H9 (cell line): Measurements from ENCODE around the gene EIF3CL. TPM values are rescaled to one million over a fixed set of nuclear protein-coding genes. Genes with fewer than 3 reads are reported as not detected.
"Not testable (repeated sequence)": the region's sequence is repeated elsewhere in the genome, so short reads cannot be mapped to it uniquely, and the experiment has no call there.

ENCODE experiments used
- DNase-seq: peaks from one replicate; pipeline ENCODE4 v3.0.0-alpha.2; 2017
- H2AFZ ChIP-seq: one replicate; pipeline ENCODE4 v1.6.1; 2013; ENCODE audit warnings: mild to moderate bottlenecking, low read length, control low read depth, moderate library complexity
- H2AK5ac ChIP-seq: 2 replicates; pipeline ENCODE4 v1.6.1; 2013; ENCODE audit warnings: low read length, control low read depth, mixed read lengths; ENCODE audit not compliant: insufficient read length
- H2BK120ac ChIP-seq: one replicate; pipeline ENCODE4 v1.6.1; 2013; ENCODE audit warnings: low read depth, mild to moderate bottlenecking, low read length, control low read depth, inconsistent platforms; ENCODE audit not compliant: poor library complexity, severe bottlenecking
- H2BK12ac ChIP-seq: 2 replicates; pipeline ENCODE4 v1.6.1; 2013; ENCODE audit warnings: low read length, control low read depth, mixed read lengths, low read depth; ENCODE audit not compliant: insufficient read length
- H2BK15ac ChIP-seq: 2 replicates; pipeline ENCODE4 v1.6.1; 2013; ENCODE audit warnings: low read depth, low read length, control low read depth
- H2BK20ac ChIP-seq: one replicate; pipeline ENCODE4 v1.6.1; 2013; ENCODE audit warnings: low read depth, mild to moderate bottlenecking, low read length, control low read depth, inconsistent platforms; ENCODE audit not compliant: poor library complexity, severe bottlenecking
- H2BK5ac ChIP-seq: 2 replicates; pipeline ENCODE4 v1.6.1; 2013; ENCODE audit warnings: low read length, control low read depth, mixed read lengths; ENCODE audit not compliant: insufficient read length
- H3K14ac ChIP-seq: 2 replicates; pipeline ENCODE4 v1.6.1; 2013; ENCODE audit warnings: low read length, control low read depth; ENCODE audit not compliant: insufficient read depth
- H3K18ac ChIP-seq: 2 replicates; pipeline ENCODE4 v1.6.1; 2013; ENCODE audit warnings: low read depth, mild to moderate bottlenecking, mixed read lengths, low read length, control low read depth; ENCODE audit not compliant: insufficient read length
- H3K23ac ChIP-seq: 2 replicates; pipeline ENCODE4 v1.6.1; 2013; ENCODE audit warnings: low read length, control low read depth, mixed read lengths, low read depth; ENCODE audit not compliant: insufficient read length
- H3K23me2 ChIP-seq: 2 replicates; pipeline ENCODE4 v1.6.1; 2013; ENCODE audit warnings: low read depth, mild to moderate bottlenecking, mixed read lengths, low read length, control low read depth; ENCODE audit not compliant: insufficient read length, poor library complexity, severe bottlenecking
- H3K27ac ChIP-seq: 2 replicates; pipeline ENCODE4 v1.5.1; 2013; ENCODE audit warnings: low read length, control low read depth, mixed read lengths, low read depth; ENCODE audit not compliant: insufficient read length
- H3K27me3 ChIP-seq: 2 replicates; pipeline ENCODE4 v1.6.1; 2013; ENCODE audit warnings: low read length, control low read depth, inconsistent platforms; ENCODE audit not compliant: insufficient read depth
- H3K4ac ChIP-seq: 2 replicates; pipeline ENCODE4 v1.6.1; 2013; ENCODE audit warnings: low read depth, mild to moderate bottlenecking, control low read depth, inconsistent platforms, low read length, moderate library complexity
- H3K4me1 ChIP-seq: 2 replicates; pipeline ENCODE4 v1.6.1; 2013; ENCODE audit warnings: low read length, control low read depth, inconsistent platforms; ENCODE audit not compliant: insufficient read depth
- H3K4me2 ChIP-seq: 2 replicates; pipeline ENCODE4 v1.6.1; 2013; ENCODE audit warnings: low read length, control low read depth, mixed read lengths; ENCODE audit not compliant: insufficient read length, insufficient read depth
- H3K56ac ChIP-seq: 2 replicates; pipeline ENCODE4 v1.6.1; 2013; ENCODE audit warnings: low read depth, mild to moderate bottlenecking, mixed read lengths, low read length, control low read depth; ENCODE audit not compliant: insufficient read length
- H3K79me1 ChIP-seq: 2 replicates; pipeline ENCODE4 v1.6.1; 2013; ENCODE audit warnings: low read depth, mild to moderate bottlenecking, moderate library complexity, low read length, control low read depth, inconsistent platforms; ENCODE audit not compliant: insufficient read depth, poor library complexity, severe bottlenecking
- H3K79me2 ChIP-seq: 2 replicates; pipeline ENCODE4 v1.6.1; 2013; ENCODE audit warnings: low read length, control low read depth, inconsistent platforms; ENCODE audit not compliant: insufficient read depth
- H3K9ac ChIP-seq: 2 replicates; pipeline ENCODE4 v1.6.1; 2013; ENCODE audit warnings: low read length, control low read depth, mixed read lengths; ENCODE audit not compliant: insufficient read length; ENCODE audit errors: extremely low read depth
- H3K9me3 ChIP-seq: one replicate; pipeline ENCODE4 v1.6.1; 2013; ENCODE audit warnings: low read depth, low read length, inconsistent platforms; ENCODE audit not compliant: control insufficient read depth
- H3T11ph ChIP-seq: one replicate; pipeline ENCODE4 v1.6.1; 2013; ENCODE audit warnings: mild to moderate bottlenecking, low read length, control low read depth, inconsistent platforms
- H4K20me1 ChIP-seq: one replicate; pipeline ENCODE4 v1.6.1; 2013; ENCODE audit not compliant: control insufficient read depth, insufficient read length, insufficient read depth
- H4K5ac ChIP-seq: 2 replicates; pipeline ENCODE4 v1.6.1; 2013; ENCODE audit warnings: low read depth, mild to moderate bottlenecking, mixed read lengths, low read length, control low read depth; ENCODE audit not compliant: insufficient read length
- H4K8ac ChIP-seq: replicated peaks from 2 replicates; pipeline ENCODE4 v1.6.1; 2013; ENCODE audit warnings: low read length, control low read depth, mixed read lengths, low read depth; ENCODE audit not compliant: insufficient read length
- H4K91ac ChIP-seq: 2 replicates; pipeline ENCODE4 v1.6.1; 2013; ENCODE audit warnings: low read depth, mild to moderate bottlenecking, moderate library complexity, mixed read lengths, low read length, control low read depth; ENCODE audit not compliant: insufficient read length
- H3K27ac Mint-ChIP-seq, 3 experiments: 2 replicates in 2 of 3; 3 replicates in 1 of 3; pipeline ENCODE4 v1.8.0; 2020 to 2021; ENCODE audit warnings: mixed read lengths in 3 of 3, mild to moderate bottlenecking in 1 of 3, moderate library complexity in 1 of 3
- H3K27me3 Mint-ChIP-seq: 2 replicates; pipeline ENCODE4 v1.8.0; 2021; ENCODE audit warnings: low read depth, mild to moderate bottlenecking, moderate library complexity, mixed read lengths
- H3K36me3 Mint-ChIP-seq, 3 experiments: 2 replicates in 2 of 3; 3 replicates in 1 of 3; pipeline ENCODE4 v1.8.0; 2020 to 2021; ENCODE audit warnings: low read depth in 3 of 3, mixed read lengths in 3 of 3; ENCODE audit not compliant: insufficient read depth in 1 of 3
- H3K4me1 Mint-ChIP-seq, 2 experiments: 2 replicates each; pipeline ENCODE4 v1.8.0; 2020; ENCODE audit warnings: mixed read lengths in 2 of 2
- H3K4me3 Mint-ChIP-seq, 2 experiments: 2 replicates in 1 of 2; 3 replicates in 1 of 2; pipeline ENCODE4 v1.8.0; 2020 to 2021; ENCODE audit warnings: mild to moderate bottlenecking in 2 of 2, mixed read lengths in 2 of 2, moderate library complexity in 1 of 2
- H3K9me3 Mint-ChIP-seq, 2 experiments: 2 replicates in 1 of 2; 3 replicates in 1 of 2; pipeline ENCODE4 v1.8.0; 2020; ENCODE audit warnings: mild to moderate bottlenecking in 2 of 2, mixed read lengths in 2 of 2, moderate library complexity in 1 of 2
- WGBS: extraction: QIAGEN DNeasy Blood & Tissue Kit; methylation state at CpG from one replicate; pipeline ENCODE4 v1.1.7; 2013; ENCODE audit warnings: missing lambda C conversion rate, low lambda C conversion rate, mixed read lengths; ENCODE audit not compliant: insufficient read length; ENCODE audit errors: extremely low coverage; 5-methylcytosine and 5-hydroxymethylcytosine counted together
- total RNA-seq: library from RNA; stranded (reverse); gene quantifications from 2 replicates; pipeline ENCODE4 v1.2.1, GENCODE V29; 2021

EIF3CL gene
- total RNA-seq, 1 experiment from 2014 or later: 105 TPM

DNA sequence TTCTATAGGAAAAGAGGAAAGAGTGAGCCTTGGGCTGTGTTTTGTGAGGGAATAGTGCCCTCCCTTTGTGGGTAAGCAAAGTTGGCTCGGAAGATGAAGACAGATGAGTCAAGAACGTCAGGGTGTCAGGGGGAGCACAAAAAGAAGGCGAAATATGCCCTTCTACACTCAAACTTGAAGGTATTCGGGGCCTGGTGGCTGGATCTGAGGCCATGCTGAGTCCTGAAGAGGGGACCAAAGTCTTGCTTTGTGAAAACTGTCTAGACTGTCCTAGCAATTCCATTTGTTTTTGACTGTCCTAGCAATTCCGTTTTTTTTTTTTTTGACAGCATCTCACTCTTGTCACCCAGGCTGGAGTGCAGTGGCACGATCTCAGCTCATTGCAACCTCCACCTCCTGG lies 35.3 kb upstream of the EIF3CL start:
- not testable (repeated sequence) for H3K4me3 Mint-ChIP-seq, H3K23ac ChIP-seq, H3K18ac ChIP-seq, H2AFZ ChIP-seq, H4K20me1 ChIP-seq, H3K79me2 ChIP-seq, H3K9me3 Mint-ChIP-seq, H3T11ph ChIP-seq, H3K56ac ChIP-seq, H4K91ac ChIP-seq, H2BK12ac ChIP-seq, H2BK5ac ChIP-seq, H3K27ac ChIP-seq, H3K4me1 Mint-ChIP-seq, H3K9me3 ChIP-seq, H3K27me3 Mint-ChIP-seq, H4K5ac ChIP-seq, H2BK20ac ChIP-seq, H2BK15ac ChIP-seq, H3K23me2 ChIP-seq, H2BK120ac ChIP-seq, H3K4ac ChIP-seq, H3K4me2 ChIP-seq, H4K8ac ChIP-seq, H3K4me1 ChIP-seq, H2AK5ac ChIP-seq, H3K14ac ChIP-seq, H3K27ac Mint-ChIP-seq, H3K9ac ChIP-seq, DNase-seq, H3K27me3 ChIP-seq, H3K36me3 Mint-ChIP-seq, H3K79me1 ChIP-seq
- no CpG with 5 or more reads among the region's 6 CpGs for WGBS

DNA sequence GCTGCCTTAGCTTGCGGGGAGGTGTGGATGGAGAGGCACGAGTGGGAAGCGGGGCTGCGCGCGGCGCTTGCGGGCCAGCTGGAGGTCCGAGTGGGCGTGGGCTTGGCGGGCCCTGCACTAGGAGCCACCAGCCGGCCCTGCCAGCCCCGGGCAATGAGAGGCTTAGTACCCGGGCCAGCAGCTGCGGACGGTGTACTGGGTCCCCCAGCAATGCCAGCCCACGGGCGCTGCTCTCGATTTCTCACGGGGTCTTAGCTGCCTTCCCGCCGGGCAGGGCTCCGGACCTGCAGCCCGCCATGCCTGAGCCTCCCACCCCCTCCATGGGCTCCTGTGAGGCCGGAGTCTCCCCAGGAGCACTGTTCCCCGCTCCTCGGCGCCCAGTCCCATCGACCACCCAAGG lies 31.7 kb upstream of the EIF3CL start:
- no CpG with 5 or more reads among the region's 29 CpGs for WGBS
- H2BK5ac ChIP-seq, H3K56ac ChIP-seq, H2BK15ac ChIP-seq, H3K4me1 ChIP-seq, H4K8ac ChIP-seq, H3K9ac ChIP-seq, H3K79me2 ChIP-seq, H3K4me3 Mint-ChIP-seq, H3K27me3 Mint-ChIP-seq, H3K23ac ChIP-seq, H3K14ac ChIP-seq, H3K4me1 Mint-ChIP-seq, H4K20me1 ChIP-seq, H3K79me1 ChIP-seq, H3K4me2 ChIP-seq, H2BK20ac ChIP-seq, H2AFZ ChIP-seq, H2BK120ac ChIP-seq, H3K23me2 ChIP-seq, H2AK5ac ChIP-seq, H3K9me3 Mint-ChIP-seq, H3K18ac ChIP-seq, H3K4ac ChIP-seq, H2BK12ac ChIP-seq, H3K27ac Mint-ChIP-seq, H4K5ac ChIP-seq, H3K27ac ChIP-seq, H3T11ph ChIP-seq, H3K36me3 Mint-ChIP-seq, H3K27me3 ChIP-seq, H4K91ac ChIP-seq, H3K9me3 ChIP-seq: not testable (repeated sequence)
- peak; percentile 5 for DNase-seq
